ENCODE data around the gene GABRG3. TPM values are rescaled to one million over a fixed set of nuclear protein-coding genes. Genes with fewer than 3 reads are reported as not detected.

Gene GABRG3
- total RNA-seq, 1 donor from 2014 or later, result under 0.01 TPM

DNA sequence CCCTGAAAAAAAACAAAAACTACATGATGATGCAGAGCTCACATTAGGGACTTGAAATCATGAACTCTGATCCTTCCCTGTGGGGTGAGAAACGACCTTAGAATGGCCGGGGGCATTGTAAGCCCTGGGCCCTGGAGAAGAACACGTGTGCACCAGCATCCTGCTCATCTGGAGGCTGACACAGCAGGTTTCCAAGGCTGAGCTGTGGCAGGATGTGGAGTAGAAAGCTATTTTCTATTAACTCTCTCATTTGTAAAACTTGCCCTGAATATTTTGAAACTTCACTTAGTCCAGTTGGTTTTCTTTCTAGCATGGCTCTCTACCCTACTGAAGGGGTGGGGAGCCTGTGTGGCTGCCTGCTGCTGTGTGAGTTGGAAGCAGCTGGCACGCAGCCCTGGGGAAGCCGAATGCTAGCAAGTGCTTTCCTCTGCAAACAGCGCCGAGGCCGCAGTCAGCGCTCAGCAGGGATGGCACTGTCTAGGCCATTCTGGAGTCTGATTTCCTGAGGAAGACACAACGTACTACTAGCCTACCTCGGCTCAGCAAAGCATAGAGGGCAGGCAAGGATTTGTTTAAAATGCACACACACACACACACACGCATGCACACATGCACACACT is 58.0 kb downstream of the GABRG3 start:
- H3K4me3 ChIP-seq (ENCODE audit: low read length in 3 of 3), result no peak overlapping the region
- H3K27me3 ChIP-seq (ENCODE audit: control insufficient read depth in 3 of 3, insufficient read depth in 3 of 3, low read length in 3 of 3), result peaks cover 0 to 2% (median 0%) of the 10 kb centered on the region in 3 donors
- no peak overlapping the region for H3K9ac ChIP-seq (ENCODE audit: low read depth in 1 of 3, low read length in 3 of 3)
- no peaks in the 10 kb centered on the region for H3K4me1 ChIP-seq (ENCODE audit: control insufficient read depth in 3 of 3, insufficient read depth in 3 of 3, low read length in 3 of 3)
- H3K36me3 ChIP-seq (ENCODE audit: control insufficient read depth in 3 of 3, insufficient read depth in 3 of 3, low read length in 3 of 3), result no peaks in the 10 kb centered on the region
- no peak overlapping the region for H3K27ac ChIP-seq (ENCODE audit: low read depth, low read length)
- H3K9me3 ChIP-seq (ENCODE audit: control insufficient read depth in 3 of 3, low read length in 3 of 3), result peaks cover 0 to 2% (median 0%) of the 10 kb centered on the region in 3 donors

DNA sequence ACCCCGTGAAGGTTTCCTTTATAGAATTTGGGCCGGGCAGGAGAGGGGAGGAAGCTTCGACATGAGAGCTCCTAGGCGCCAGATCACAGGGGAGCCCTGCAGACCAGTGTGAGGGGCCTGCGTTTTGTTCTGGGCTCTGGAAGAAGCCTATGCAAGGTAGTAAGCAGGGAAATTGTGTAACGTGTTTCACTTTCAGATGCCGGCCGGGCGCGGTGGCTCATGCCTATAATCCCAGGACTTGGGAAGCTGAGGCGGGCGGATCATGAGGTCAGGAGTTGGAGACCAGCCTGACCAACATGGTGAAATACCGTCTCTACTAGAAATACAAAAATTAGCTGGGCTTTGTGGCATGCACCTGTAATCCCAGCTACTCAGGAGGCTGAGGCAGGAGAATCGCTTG is 65.2 kb downstream of the GABRG3 start:
- Histone ChIP-seq H3K27me3 (ENCODE audit: control insufficient read depth in 3 of 3, insufficient read depth in 3 of 3, low read length in 3 of 3) (no peaks in the 10 kb centered on the region), H3K27ac (ENCODE audit: low read depth, low read length) (no peak overlapping the region), H3K4me3 (ENCODE audit: low read length in 3 of 3) (no peak overlapping the region), H3K9me3 (ENCODE audit: control insufficient read depth in 3 of 3, low read length in 3 of 3) (no peaks in the 10 kb centered on the region), H3K9ac (ENCODE audit: low read depth in 1 of 3, low read length in 3 of 3) (no peak overlapping the region), H3K4me1 (ENCODE audit: control insufficient read depth in 3 of 3, insufficient read depth in 3 of 3, low read length in 3 of 3) (no peaks in the 10 kb centered on the region), H3K36me3 (ENCODE audit: control insufficient read depth in 3 of 3, insufficient read depth in 3 of 3, low read length in 3 of 3) (no peaks in the 10 kb centered on the region)

DNA sequence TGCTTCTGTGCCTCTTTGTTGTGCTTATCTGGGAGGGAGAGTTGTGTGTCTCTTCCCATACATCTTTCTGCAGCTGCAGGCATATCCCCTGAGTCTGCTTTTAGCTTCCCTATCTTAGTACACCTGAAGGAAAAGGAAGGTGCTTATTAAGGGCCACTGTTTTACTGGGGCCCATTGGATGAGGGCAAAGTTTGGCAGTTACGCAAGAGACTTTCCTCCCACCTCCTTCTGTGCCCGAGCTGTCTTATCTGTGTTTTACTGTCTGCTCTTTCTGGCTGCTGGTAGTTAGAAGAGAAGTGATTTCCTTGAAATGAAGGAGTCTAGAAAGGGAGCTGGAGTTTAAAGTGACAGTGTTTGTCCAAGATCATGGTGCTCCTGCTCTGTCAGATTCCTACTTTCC is 66.5 kb downstream of the GABRG3 start:
- H3K27ac ChIP-seq (ENCODE audit: low read depth, low read length), result no peak overlapping the region
- no peak overlapping the region for H3K4me3 ChIP-seq (ENCODE audit: low read length in 3 of 3)
- H3K4me1 ChIP-seq (ENCODE audit: control insufficient read depth in 3 of 3, insufficient read depth in 3 of 3, low read length in 3 of 3), result no peaks in the 10 kb centered on the region
- no peak overlapping the region for H3K9ac ChIP-seq (ENCODE audit: low read depth in 1 of 3, low read length in 3 of 3)
- H3K36me3 ChIP-seq (ENCODE audit: control insufficient read depth in 3 of 3, insufficient read depth in 3 of 3, low read length in 3 of 3), result no peaks in the 10 kb centered on the region
- no peaks in the 10 kb centered on the region for H3K9me3 ChIP-seq (ENCODE audit: control insufficient read depth in 3 of 3, low read length in 3 of 3)
- H3K27me3 ChIP-seq (ENCODE audit: control insufficient read depth in 3 of 3, insufficient read depth in 3 of 3, low read length in 3 of 3), result no peaks in the 10 kb centered on the region

DNA sequence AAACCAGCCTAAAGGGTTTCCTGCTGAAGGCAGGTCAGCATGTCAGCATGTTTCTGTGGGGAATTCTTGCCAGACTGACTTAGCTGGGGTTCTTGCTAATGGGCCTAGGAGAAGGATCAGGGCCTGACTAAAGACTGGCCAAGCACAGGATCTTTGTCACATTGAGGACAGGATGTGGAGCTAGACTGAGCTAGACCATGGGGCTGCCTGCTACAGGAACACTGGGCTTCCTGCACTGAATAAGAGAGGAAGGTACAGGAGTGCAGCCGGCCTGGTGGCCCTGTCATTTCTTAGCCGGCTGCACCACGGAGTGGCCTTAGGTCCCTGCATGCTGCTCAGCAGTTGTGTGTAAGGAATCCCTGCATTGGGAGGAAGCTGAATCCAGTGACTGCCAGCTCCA is 68.2 kb downstream of the GABRG3 start:
- H3K27me3 ChIP-seq (ENCODE audit: control insufficient read depth in 3 of 3, insufficient read depth in 3 of 3, low read length in 3 of 3), result no peaks in the 10 kb centered on the region
- H3K4me3 ChIP-seq (ENCODE audit: low read length in 3 of 3), result no peak overlapping the region
- H3K9me3 ChIP-seq (ENCODE audit: control insufficient read depth in 3 of 3, low read length in 3 of 3), result no peaks in the 10 kb centered on the region
- H3K36me3 ChIP-seq (ENCODE audit: control insufficient read depth in 3 of 3, insufficient read depth in 3 of 3, low read length in 3 of 3), result no peaks in the 10 kb centered on the region
- H3K27ac ChIP-seq (ENCODE audit: low read depth, low read length), result no peak overlapping the region
- no peak overlapping the region for H3K9ac ChIP-seq (ENCODE audit: low read depth in 1 of 3, low read length in 3 of 3)
- H3K4me1 ChIP-seq (ENCODE audit: control insufficient read depth in 3 of 3, insufficient read depth in 3 of 3, low read length in 3 of 3), result no peaks in the 10 kb centered on the region

DNA sequence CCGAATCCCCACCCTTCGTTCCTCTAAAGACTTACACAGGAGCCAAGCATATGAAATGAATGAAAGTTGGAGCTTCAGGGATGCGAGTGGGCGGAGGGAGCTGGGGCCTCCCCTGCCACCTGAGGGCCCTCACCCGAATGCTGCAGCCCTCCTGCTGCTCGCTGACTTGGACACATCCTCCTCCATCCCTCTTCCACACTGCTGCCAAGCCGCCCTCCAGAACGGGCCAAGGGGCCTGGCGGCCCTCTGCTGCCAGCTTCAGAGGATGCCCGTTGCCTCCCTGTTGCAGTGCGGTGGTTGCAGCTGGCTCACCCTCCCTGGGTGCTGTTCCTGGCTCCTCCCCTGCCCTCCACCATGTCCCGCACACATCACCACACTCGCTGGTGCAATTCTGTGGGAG is 71.2 kb downstream of the GABRG3 start:
- no peaks in the 10 kb centered on the region for H3K27me3 ChIP-seq (ENCODE audit: control insufficient read depth in 3 of 3, insufficient read depth in 3 of 3, low read length in 3 of 3)
- H3K36me3 ChIP-seq (ENCODE audit: control insufficient read depth in 3 of 3, insufficient read depth in 3 of 3, low read length in 3 of 3), result no peaks in the 10 kb centered on the region
- H3K4me1 ChIP-seq (ENCODE audit: control insufficient read depth in 3 of 3, insufficient read depth in 3 of 3, low read length in 3 of 3), result no peaks in the 10 kb centered on the region
- H3K9me3 ChIP-seq (ENCODE audit: control insufficient read depth in 3 of 3, low read length in 3 of 3), result no peaks in the 10 kb centered on the region
- no peak overlapping the region for H3K9ac ChIP-seq (ENCODE audit: low read depth in 1 of 3, low read length in 3 of 3)
- no peak overlapping the region for H3K27ac ChIP-seq (ENCODE audit: low read depth, low read length)
- H3K4me3 ChIP-seq (ENCODE audit: low read length in 3 of 3), result no peak overlapping the region

DNA sequence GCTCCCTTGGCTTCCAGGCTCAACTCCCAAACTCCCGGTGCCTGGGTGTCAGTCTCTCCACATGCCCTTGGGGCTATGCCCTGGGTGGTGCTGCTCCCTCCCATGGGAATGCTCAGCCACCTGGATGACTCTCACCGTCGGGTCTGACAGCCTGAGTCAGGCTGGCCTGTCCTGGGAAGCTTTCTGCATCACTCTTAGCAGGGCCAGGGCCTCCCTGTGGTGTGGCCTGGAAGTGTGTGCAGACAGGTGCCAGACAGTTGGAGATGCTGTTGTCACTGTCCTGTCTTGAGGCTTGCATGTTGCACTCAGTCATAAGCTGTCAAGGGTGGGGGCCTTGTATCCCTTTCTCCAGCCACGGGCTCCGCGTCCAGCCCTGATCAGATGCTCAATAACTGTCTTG is 71.7 kb downstream of the GABRG3 start:
- Histone ChIP-seq H3K36me3 (ENCODE audit: control insufficient read depth in 3 of 3, insufficient read depth in 3 of 3, low read length in 3 of 3) (no peaks in the 10 kb centered on the region), H3K27ac (ENCODE audit: low read depth, low read length) (no peak overlapping the region), H3K9me3 (ENCODE audit: control insufficient read depth in 3 of 3, low read length in 3 of 3) (no peaks in the 10 kb centered on the region), H3K4me3 (ENCODE audit: low read length in 3 of 3) (no peak overlapping the region), H3K9ac (ENCODE audit: low read depth in 1 of 3, low read length in 3 of 3) (no peak overlapping the region), H3K27me3 (ENCODE audit: control insufficient read depth in 3 of 3, insufficient read depth in 3 of 3, low read length in 3 of 3) (no peaks in the 10 kb centered on the region), H3K4me1 (ENCODE audit: control insufficient read depth in 3 of 3, insufficient read depth in 3 of 3, low read length in 3 of 3) (no peaks in the 10 kb centered on the region)

DNA sequence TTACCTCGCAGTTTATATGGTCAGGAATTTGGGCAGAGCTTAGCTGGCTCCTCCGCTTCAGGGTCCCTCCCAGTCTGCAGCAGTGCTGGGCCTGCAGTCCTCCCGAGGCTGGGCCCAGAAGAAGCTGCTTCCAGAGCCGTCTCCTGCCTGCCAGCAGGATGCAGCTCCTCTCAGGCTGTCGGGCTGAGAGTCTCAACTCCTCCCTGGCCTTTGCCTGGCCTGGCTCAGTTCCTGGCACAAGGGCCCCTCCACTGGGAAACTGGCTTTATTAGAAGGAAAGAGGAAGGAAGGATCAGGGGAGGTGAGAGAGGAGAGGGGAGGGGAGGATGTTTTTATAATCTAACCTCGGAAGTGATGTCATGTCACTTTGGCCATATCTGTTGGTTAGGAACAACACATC is 72.8 kb downstream of the GABRG3 start:
- H3K27ac ChIP-seq (ENCODE audit: low read depth, low read length), result no peak overlapping the region
- no peaks in the 10 kb centered on the region for H3K27me3 ChIP-seq (ENCODE audit: control insufficient read depth in 3 of 3, insufficient read depth in 3 of 3, low read length in 3 of 3)
- no peaks in the 10 kb centered on the region for H3K36me3 ChIP-seq (ENCODE audit: control insufficient read depth in 3 of 3, insufficient read depth in 3 of 3, low read length in 3 of 3)
- no peak overlapping the region for H3K9ac ChIP-seq (ENCODE audit: low read depth in 1 of 3, low read length in 3 of 3)
- H3K4me3 ChIP-seq (ENCODE audit: low read length in 3 of 3), result no peak overlapping the region
- H3K9me3 ChIP-seq (ENCODE audit: control insufficient read depth in 3 of 3, low read length in 3 of 3), result no peaks in the 10 kb centered on the region
- no peaks in the 10 kb centered on the region for H3K4me1 ChIP-seq (ENCODE audit: control insufficient read depth in 3 of 3, insufficient read depth in 3 of 3, low read length in 3 of 3)

DNA sequence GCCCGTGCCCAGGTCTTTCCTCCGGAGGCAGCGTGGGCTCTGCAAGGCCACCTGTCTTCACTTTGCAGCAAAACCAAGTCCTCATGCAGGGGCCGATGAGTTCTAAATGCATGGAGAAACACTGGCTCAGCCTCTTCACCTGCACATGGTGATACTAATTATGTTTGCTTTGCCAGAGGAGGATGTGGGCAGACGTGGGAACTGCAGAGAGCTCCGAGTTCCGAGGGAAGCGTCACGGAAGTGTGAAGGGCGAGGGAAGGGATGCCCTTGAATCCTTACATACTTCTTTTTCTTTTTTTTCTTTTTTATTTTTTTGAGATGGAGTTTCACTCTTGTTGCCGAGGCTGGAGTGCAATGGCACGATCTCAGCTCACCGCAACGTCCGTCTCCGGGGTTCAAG is 74.8 kb downstream of the GABRG3 start:
- Histone ChIP-seq H3K4me3 (ENCODE audit: low read length in 3 of 3) (no peak overlapping the region), H3K27ac (ENCODE audit: low read depth, low read length) (no peak overlapping the region), H3K27me3 (ENCODE audit: control insufficient read depth in 3 of 3, insufficient read depth in 3 of 3, low read length in 3 of 3) (no peaks in the 10 kb centered on the region), H3K9ac (ENCODE audit: low read depth in 1 of 3, low read length in 3 of 3) (no peak overlapping the region), H3K4me1 (ENCODE audit: control insufficient read depth in 3 of 3, insufficient read depth in 3 of 3, low read length in 3 of 3) (no peaks in the 10 kb centered on the region), H3K36me3 (ENCODE audit: control insufficient read depth in 3 of 3, insufficient read depth in 3 of 3, low read length in 3 of 3) (no peaks in the 10 kb centered on the region), H3K9me3 (ENCODE audit: control insufficient read depth in 3 of 3, low read length in 3 of 3) (no peaks in the 10 kb centered on the region)

DNA sequence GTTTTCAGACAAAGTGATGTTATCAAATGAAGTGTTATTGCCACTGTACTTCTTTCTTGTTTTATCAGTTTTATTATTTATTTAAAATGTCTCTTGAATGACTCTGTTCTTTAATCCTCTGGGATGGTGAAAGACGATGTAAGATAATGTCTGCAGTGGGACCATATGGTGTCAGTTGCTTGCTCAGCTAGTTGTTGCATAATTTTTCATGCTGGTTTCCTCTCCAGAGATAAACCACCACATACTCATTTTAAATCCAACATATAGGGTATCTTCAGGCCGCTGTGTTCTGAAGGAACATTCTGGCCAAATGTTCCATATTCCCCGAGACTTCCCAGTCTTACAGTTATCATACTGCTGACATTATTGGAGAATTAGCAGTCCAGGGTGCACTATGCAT is 75.9 kb downstream of the GABRG3 start:
- H3K27me3 ChIP-seq (ENCODE audit: control insufficient read depth in 3 of 3, insufficient read depth in 3 of 3, low read length in 3 of 3), result no peaks in the 10 kb centered on the region
- no peak overlapping the region for H3K9ac ChIP-seq (ENCODE audit: low read depth in 1 of 3, low read length in 3 of 3)
- no peaks in the 10 kb centered on the region for H3K4me1 ChIP-seq (ENCODE audit: control insufficient read depth in 3 of 3, insufficient read depth in 3 of 3, low read length in 3 of 3)
- H3K9me3 ChIP-seq (ENCODE audit: control insufficient read depth in 3 of 3, low read length in 3 of 3), result no peaks in the 10 kb centered on the region
- H3K27ac ChIP-seq (ENCODE audit: low read depth, low read length), result no peak overlapping the region
- no peaks in the 10 kb centered on the region for H3K36me3 ChIP-seq (ENCODE audit: control insufficient read depth in 3 of 3, insufficient read depth in 3 of 3, low read length in 3 of 3)
- no peak overlapping the region for H3K4me3 ChIP-seq (ENCODE audit: low read length in 3 of 3)

DNA sequence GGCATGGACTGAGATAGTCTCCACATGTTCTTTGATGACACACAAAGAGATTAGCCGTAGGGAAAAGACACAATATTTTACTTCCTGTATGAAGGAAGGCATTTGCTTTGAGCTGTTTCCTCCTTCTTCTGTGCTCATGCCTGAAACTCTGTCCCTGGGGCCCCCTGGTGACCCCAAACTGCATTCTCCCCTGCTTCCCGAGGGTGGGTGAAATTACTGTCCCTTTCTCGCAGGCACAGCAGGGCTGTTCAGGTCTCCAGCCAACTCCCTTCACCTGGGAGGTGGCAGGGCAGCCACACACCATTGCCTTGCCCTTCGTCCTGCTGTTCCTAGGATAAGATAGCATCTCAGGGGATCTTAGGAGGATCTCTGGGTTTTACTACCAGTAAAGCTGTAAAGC is 79.2 kb downstream of the GABRG3 start:
- Histone ChIP-seq H3K4me1 (ENCODE audit: control insufficient read depth in 3 of 3, insufficient read depth in 3 of 3, low read length in 3 of 3) (no peaks in the 10 kb centered on the region), H3K36me3 (ENCODE audit: control insufficient read depth in 3 of 3, insufficient read depth in 3 of 3, low read length in 3 of 3) (no peaks in the 10 kb centered on the region), H3K4me3 (ENCODE audit: low read length in 3 of 3) (no peak overlapping the region), H3K27me3 (ENCODE audit: control insufficient read depth in 3 of 3, insufficient read depth in 3 of 3, low read length in 3 of 3) (no peaks in the 10 kb centered on the region), H3K27ac (ENCODE audit: low read depth, low read length) (no peak overlapping the region), H3K9me3 (ENCODE audit: control insufficient read depth in 3 of 3, low read length in 3 of 3) (no peaks in the 10 kb centered on the region), H3K9ac (ENCODE audit: low read depth in 1 of 3, low read length in 3 of 3) (no peak overlapping the region)

DNA sequence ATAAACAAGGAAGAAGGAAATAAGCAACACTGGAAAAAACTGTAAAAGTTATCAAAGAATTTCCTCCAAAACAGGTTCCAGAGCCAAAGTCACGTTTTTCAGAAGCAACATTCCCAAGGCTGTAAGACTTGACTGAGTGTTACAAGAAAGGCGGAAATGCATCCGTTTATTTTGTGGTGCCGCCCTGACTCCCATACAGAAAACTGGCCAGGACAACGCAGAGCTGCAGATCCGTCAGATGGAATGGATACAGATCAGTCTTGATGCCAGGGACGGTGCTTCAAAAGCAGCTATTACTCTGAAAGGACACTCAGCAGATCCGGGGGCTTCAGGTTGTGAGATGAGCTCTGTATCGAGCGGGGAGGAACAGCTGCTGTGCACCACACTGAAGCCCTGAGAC is 83.4 kb downstream of the GABRG3 start:
- no peak overlapping the region for H3K9ac ChIP-seq (ENCODE audit: low read depth in 1 of 3, low read length in 3 of 3)
- no peaks in the 10 kb centered on the region for H3K36me3 ChIP-seq (ENCODE audit: control insufficient read depth in 3 of 3, insufficient read depth in 3 of 3, low read length in 3 of 3)
- no peaks in the 10 kb centered on the region for H3K27me3 ChIP-seq (ENCODE audit: control insufficient read depth in 3 of 3, insufficient read depth in 3 of 3, low read length in 3 of 3)
- no peak overlapping the region for H3K27ac ChIP-seq (ENCODE audit: low read depth, low read length)
- no peaks in the 10 kb centered on the region for H3K4me1 ChIP-seq (ENCODE audit: control insufficient read depth in 3 of 3, insufficient read depth in 3 of 3, low read length in 3 of 3)
- no peaks in the 10 kb centered on the region for H3K9me3 ChIP-seq (ENCODE audit: control insufficient read depth in 3 of 3, low read length in 3 of 3)
- no peak overlapping the region for H3K4me3 ChIP-seq (ENCODE audit: low read length in 3 of 3)

Measured in skeletal muscle tissue (tissue), 4 donors.